GM06990 (cell line): ENCODE measurements around the gene HFE.

Source experiments
- DNase-seq: peaks from one replicate; pipeline ENCODE4 v3.0.0-alpha.2; 2011; ENCODE audit not compliant: insufficient read length; ENCODE audit errors: extremely low read depth
- H3K27me3 ChIP-seq: replicated peaks from 2 replicates; pipeline ENCODE4 v1.6.0; 2011; ENCODE audit warnings: low read length; ENCODE audit not compliant: control insufficient read depth, insufficient read depth
- H3K36me3 ChIP-seq: 2 replicates; pipeline ENCODE4 v1.5.1; 2011; ENCODE audit warnings: low read length; ENCODE audit not compliant: control insufficient read depth, insufficient read depth
- H3K4me3 ChIP-seq: replicated peaks from 2 replicates; pipeline ENCODE4 v1.5.1; 2011; ENCODE audit warnings: low read depth, mild to moderate bottlenecking, control low read depth, low read length
- TF ChIP-seq, protein P1 (sequence below): IDR thresholded peaks from 2 replicates; pipeline ENCODE4 v1.5.1; 2011; ENCODE audit warnings: low read length, control low read depth, mild to moderate bottlenecking, inconsistent platforms; ENCODE audit not compliant: insufficient read depth, poor library complexity, severe bottlenecking

The HFE gene

DNA sequence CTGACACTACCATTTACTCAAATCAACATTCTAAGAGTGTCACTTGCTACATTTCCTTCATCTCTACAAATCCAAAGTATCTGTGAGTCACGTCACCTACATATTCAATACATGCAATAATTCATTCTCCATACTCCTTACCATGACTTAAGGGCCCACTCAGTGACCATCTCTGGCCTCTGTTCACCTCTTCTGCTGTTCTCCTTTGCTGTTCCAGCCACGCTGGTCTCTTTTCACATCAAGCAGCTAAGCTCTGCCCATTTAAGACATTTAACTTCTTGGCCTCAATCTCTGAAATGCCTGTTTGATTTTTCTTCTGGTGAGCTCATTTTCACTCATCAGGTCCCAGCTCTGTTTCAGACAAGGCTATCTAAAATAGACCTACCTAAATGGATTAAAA lies 46.5 kb downstream of the HFE start:
- H3K27me3 ChIP-seq, result no peaks in the 10 kb centered on the region
- DNase-seq, result no peak
- TF ChIP-seq, protein P1, sequence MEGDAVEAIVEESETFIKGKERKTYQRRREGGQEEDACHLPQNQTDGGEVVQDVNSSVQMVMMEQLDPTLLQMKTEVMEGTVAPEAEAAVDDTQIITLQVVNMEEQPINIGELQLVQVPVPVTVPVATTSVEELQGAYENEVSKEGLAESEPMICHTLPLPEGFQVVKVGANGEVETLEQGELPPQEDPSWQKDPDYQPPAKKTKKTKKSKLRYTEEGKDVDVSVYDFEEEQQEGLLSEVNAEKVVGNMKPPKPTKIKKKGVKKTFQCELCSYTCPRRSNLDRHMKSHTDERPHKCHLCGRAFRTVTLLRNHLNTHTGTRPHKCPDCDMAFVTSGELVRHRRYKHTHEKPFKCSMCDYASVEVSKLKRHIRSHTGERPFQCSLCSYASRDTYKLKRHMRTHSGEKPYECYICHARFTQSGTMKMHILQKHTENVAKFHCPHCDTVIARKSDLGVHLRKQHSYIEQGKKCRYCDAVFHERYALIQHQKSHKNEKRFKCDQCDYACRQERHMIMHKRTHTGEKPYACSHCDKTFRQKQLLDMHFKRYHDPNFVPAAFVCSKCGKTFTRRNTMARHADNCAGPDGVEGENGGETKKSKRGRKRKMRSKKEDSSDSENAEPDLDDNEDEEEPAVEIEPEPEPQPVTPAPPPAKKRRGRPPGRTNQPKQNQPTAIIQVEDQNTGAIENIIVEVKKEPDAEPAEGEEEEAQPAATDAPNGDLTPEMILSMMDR, result no peak
- peaks cover 3% of the 10 kb centered on the region for H3K36me3 ChIP-seq
- no peak overlapping the region for H3K4me3 ChIP-seq

DNA sequence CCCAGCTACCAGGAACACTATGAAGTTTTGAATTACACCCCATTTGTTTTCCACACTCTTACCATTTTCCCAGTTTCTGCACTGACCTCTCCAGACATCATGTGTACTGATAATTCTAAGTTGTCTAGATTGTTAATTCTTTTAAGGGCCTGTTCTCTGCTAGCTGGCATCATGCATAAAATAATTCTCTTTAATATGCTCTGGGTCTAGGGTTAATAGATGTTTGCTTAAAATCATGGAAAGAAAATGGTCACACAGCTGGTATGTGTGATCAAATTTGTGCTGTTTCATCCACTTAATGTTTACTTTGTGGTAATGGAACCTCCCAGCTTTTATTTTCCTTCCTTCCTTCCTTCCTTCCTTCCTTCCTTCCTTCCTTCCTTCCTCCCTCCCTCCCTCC lies 49.1 kb downstream of the HFE start:
- TF ChIP-seq, protein P1, result no peak
- Histone ChIP-seq H3K4me3 (no peak overlapping the region), H3K36me3 (peaks cover 3% of the 10 kb centered on the region), H3K27me3 (no peaks in the 10 kb centered on the region)
- DNase-seq, result no peak

DNA sequence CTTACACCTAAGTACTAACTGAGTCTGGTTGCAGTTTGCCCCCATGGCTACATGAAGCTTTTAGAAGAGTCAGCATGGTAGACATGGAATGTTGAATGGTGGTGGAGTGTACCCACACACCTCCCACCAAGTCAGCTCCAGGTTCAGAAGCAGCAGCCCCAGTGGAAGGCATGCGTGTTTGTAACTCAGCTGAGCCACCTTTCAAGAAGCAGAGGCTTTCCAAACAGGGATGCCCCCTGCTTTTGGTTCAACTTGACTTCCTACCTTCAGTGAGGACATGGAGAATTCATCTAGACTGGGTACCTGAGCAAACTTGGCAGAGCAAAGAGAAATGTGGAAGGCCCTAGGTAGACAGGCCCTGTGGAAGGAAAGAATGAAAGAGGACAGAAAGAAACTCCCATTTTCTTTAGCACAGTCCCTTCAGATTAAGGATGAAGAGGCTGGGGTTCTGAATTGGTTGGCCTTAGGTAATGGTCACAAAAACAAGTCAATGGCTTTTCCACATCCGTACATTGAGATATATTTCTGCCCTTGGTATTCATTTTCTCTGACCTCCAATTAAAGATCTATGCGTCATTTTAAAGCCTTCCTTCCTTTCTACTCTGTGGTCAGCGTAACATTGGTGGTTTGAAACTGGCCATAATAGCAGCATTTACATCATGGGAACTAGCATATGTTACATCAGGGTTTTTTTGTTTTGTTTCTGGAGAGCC lies 53.2 kb downstream of the HFE start:
- no peaks in the 10 kb centered on the region for H3K27me3 ChIP-seq
- DNase-seq, result no peak
- H3K4me3 ChIP-seq, result no peak overlapping the region
- no peaks in the 10 kb centered on the region; the same call in 1 of the 2 replicates for H3K36me3 ChIP-seq
- TF ChIP-seq, protein P1, result no peak

DNA sequence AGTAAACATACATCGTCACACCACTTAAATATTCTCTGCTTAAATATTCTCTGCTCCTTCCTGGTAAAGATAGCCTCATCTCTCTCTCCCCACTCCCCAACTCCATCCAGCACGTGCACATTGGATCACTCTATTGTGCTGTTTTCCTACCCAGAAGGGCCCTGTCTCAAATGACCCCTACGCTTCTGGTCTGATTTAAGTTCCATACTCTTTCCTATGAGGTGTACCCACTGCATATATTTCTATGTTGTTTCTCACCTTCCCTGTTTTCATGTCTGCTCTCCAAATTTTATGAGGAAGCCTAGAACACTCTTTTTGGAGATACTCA lies 53.7 kb downstream of the HFE start:
- no peak for DNase-seq
- Histone ChIP-seq H3K27me3 (no peaks in the 10 kb centered on the region), H3K36me3 (no peaks in the 10 kb centered on the region; the same call in 1 of the 2 replicates), H3K4me3 (no peak overlapping the region)
- TF ChIP-seq, protein P1, result no peak

DNA sequence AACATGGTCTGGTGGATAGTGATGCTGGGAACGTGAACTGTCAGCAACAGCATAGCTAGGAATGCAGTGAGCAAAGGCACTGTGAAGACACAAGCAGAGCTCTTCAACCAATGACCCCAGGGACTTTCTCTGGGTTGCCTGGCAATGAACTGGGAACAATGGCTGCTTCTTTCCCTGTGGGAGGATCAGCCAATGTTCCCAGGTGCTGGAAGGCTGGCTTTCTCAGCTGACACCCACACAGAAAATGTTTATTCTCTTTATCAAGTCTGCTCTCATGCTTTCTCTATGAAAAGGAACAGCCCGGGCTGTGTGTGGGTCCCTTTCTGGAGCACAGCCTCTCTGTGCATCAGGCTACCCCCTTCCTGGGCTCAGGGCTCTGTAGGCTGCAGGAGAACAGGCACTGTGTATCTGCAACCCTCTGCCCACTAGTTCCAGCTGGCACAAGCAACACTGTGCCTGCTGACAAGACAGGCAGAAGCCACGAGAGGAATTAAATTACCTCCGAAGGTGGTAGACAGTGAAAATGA lies 54.2 kb downstream of the HFE start:
- no peak for DNase-seq
- TF ChIP-seq, protein P1, result no peak
- no peak overlapping the region for H3K4me3 ChIP-seq
- no peaks in the 10 kb centered on the region for H3K27me3 ChIP-seq
- no peaks in the 10 kb centered on the region; the same call in 1 of the 2 replicates for H3K36me3 ChIP-seq
